Keratinocyte (primary cell): Measurements from ENCODE around the gene APBB2. TPM values are rescaled to one million over a fixed set of nuclear protein-coding genes. Genes with fewer than 3 reads are reported as not detected.

Experiments
- DNase-seq: peaks from one replicate; pipeline ENCODE4 v3.0.0-alpha.2; 2011; ENCODE audit warnings: low read depth, missing footprints, low spot score
- FAIRE-seq: peaks from 2 replicates; lab custom pipeline; 2011; peaks lifted over from hg19 to GRCh38; lab: Jason Lieb, UNC
- H2AFZ ChIP-seq: 2 replicates; pipeline ENCODE4 v1.6.0; 2012; ENCODE audit warnings: low read length, control low read depth, inconsistent platforms; ENCODE audit not compliant: control insufficient read depth
- H3K27ac ChIP-seq: 2 replicates; pipeline ENCODE4 v1.5.1; 2011; ENCODE audit warnings: low read length; ENCODE audit not compliant: control insufficient read depth, insufficient read depth
- H3K27me3 ChIP-seq: 3 replicates; pipeline ENCODE4 v1.6.0; 2011; ENCODE audit warnings: low read length; ENCODE audit not compliant: control insufficient read depth, insufficient read depth; ENCODE audit errors: extremely low read depth
- H3K36me3 ChIP-seq, 2 experiments: 2 replicates in 1 of 2; 3 replicates in 1 of 2; pipeline ENCODE4 v1.5.1; 2011; ENCODE audit warnings: low read length in 2 of 2, mild to moderate bottlenecking in 1 of 2; ENCODE audit not compliant: control insufficient read depth in 2 of 2, insufficient read depth in 2 of 2; ENCODE audit errors: extremely low read depth in 1 of 2
- H3K4me1 ChIP-seq: 3 replicates; pipeline ENCODE4 v1.5.1; 2011; ENCODE audit warnings: low read length; ENCODE audit not compliant: control insufficient read depth, insufficient read depth; ENCODE audit errors: extremely low read depth
- H3K4me2 ChIP-seq: 3 replicates; pipeline ENCODE4 v1.6.0; 2011; ENCODE audit warnings: low read depth, low read length; ENCODE audit not compliant: control insufficient read depth, insufficient read depth; ENCODE audit errors: extremely low read depth
- H3K4me3 ChIP-seq, 3 experiments: fragments of 200-600 bp in 1 of 3; sonication (generic) in 1 of 3; 2 replicates in 2 of 3; 3 replicates in 1 of 3; pipeline ENCODE4 v1.5.1; 2011 to 2016; ENCODE audit warnings: low read length in 3 of 3, mild to moderate bottlenecking in 3 of 3, control low read depth in 2 of 3, inconsistent platforms in 1 of 3, low read depth in 1 of 3, mixed read lengths in 1 of 3, mixed run types in 1 of 3, moderate library complexity in 1 of 3; ENCODE audit not compliant: control insufficient read depth in 2 of 3, insufficient read depth in 2 of 3; ENCODE audit errors: extremely low read depth in 1 of 3
- H3K79me2 ChIP-seq: 2 replicates; pipeline ENCODE4 v1.6.0; 2012; ENCODE audit warnings: low read length; ENCODE audit not compliant: control insufficient read depth, insufficient read depth
- H3K9ac ChIP-seq: 3 replicates; pipeline ENCODE4 v1.6.0; 2011; ENCODE audit warnings: low read length; ENCODE audit not compliant: control insufficient read depth, insufficient read depth; ENCODE audit errors: extremely low read depth
- H3K9me1 ChIP-seq: 3 replicates; pipeline ENCODE4 v1.6.0; 2011; ENCODE audit warnings: low read length; ENCODE audit not compliant: control insufficient read depth, insufficient read depth; ENCODE audit errors: extremely low read depth
- H3K9me3 ChIP-seq: 2 replicates; pipeline ENCODE4 v1.5.1; 2012; ENCODE audit warnings: low read depth, low read length; ENCODE audit not compliant: control insufficient read depth
- H4K20me1 ChIP-seq: 3 replicates; pipeline ENCODE4 v1.6.0; 2011; ENCODE audit warnings: low read length; ENCODE audit not compliant: control insufficient read depth, insufficient read depth; ENCODE audit errors: extremely low read depth
- CTCF ChIP-seq, 3 experiments: IDR thresholded peaks in 1 of 3; conservative IDR thresholded peaks in 1 of 3; optimal IDR thresholded peaks in 1 of 3; 2 replicates in 2 of 3; 3 replicates in 1 of 3; pipeline versions ENCODE3 to v1.5.1; 2011; ENCODE audit warnings: low read length in 3 of 3, mild to moderate bottlenecking in 3 of 3, moderate library complexity in 2 of 3, control low read depth in 1 of 3, inconsistent platforms in 1 of 3; ENCODE audit not compliant: insufficient read depth in 2 of 3; ENCODE audit errors: extremely low read depth in 1 of 3
- EZH2 ChIP-seq: IDR thresholded peaks from one replicate; pipeline ENCODE4 v1.6.1; 2012; ENCODE audit warnings: inconsistent platforms, mild to moderate bottlenecking, low read length, moderate library complexity
- dilution Hi-C: fragments of 300-500 bp; cut with MboI; formaldehyde crosslinking; loops from one replicate; pipeline ENCODE4 v1.7.0; 2020; ENCODE audit warnings: low sequenced_read_pairs; ENCODE audit not compliant: extremely low pct_ligation_motif_present
- polyA plus RNA-seq, 5 experiments: library from polyadenylated mRNA; depleted of rRNA in 3 of 5; stranded (reverse) in 3 of 5; stranded (forward) in 1 of 5; unstranded in 1 of 5; fragments of >200 nt; gene quantifications; 1 replicate in 1 of 5; 2 replicates in 3 of 5; 3 replicates in 1 of 5; pipeline versions ENCODE4 v1.2.1 to v1.2.3, GENCODE V29; 2011 to 2012; ENCODE audit warnings: missing spikeins in 2 of 5, low read depth in 1 of 5, low replicate concordance in 1 of 5

APBB2 gene
- polyA plus RNA-seq, 1 donor (not counting 4 experiments of a cell fraction or from before 2014, with no cell fraction given): 57.3 TPM

- dilution Hi-C loops: no loop called here
- H3K27me3 ChIP-seq: no peaks in the 10 kb centered on the region
- peaks cover 30 to 39% of the 10 kb centered on the region in 2 experiments for H3K36me3 ChIP-seq
- DNase-seq: no peak
- no peak overlapping the region for H3K4me2 ChIP-seq
- H3K9ac ChIP-seq: no peak overlapping the region
- no peaks in the 10 kb centered on the region for H3K9me3 ChIP-seq
- H2AFZ ChIP-seq: no peak overlapping the region
- TF ChIP-seq CTCF (optimal IDR thresholded peaks at IDR 0.05 in 1 of 3, IDR thresholded peaks at IDR 0.05 in 1 of 3, conservative IDR thresholded peaks at IDR 0.05 in 1 of 3; ENCODE audit: extremely low read depth in 1 of 3, insufficient read depth in 2 of 3, low read length in 3 of 3) (no peak), EZH2 (no peak)
- no peaks in the 10 kb centered on the region for H3K79me2 ChIP-seq
- H3K4me1 ChIP-seq: no peaks in the 10 kb centered on the region
- H3K27ac ChIP-seq: no peak overlapping the region
- no peaks in the 10 kb centered on the region for H4K20me1 ChIP-seq
- FAIRE-seq: no peak
- H3K9me1 ChIP-seq: no peaks in the 10 kb centered on the region
- H3K4me3 ChIP-seq: no peak overlapping the region
These were observed 387.5 kb downstream of the APBB2 start for GRCh38 chr4:40826821-40827220.

GRCh38 chr4:40825014-40825838 is 389.1 kb downstream of the APBB2 start:
- TF ChIP-seq EZH2 (no peak), CTCF (optimal IDR thresholded peaks at IDR 0.05 in 1 of 3, IDR thresholded peaks at IDR 0.05 in 1 of 3, conservative IDR thresholded peaks at IDR 0.05 in 1 of 3; ENCODE audit: extremely low read depth in 1 of 3, insufficient read depth in 2 of 3, low read length in 3 of 3) (no peak)
- H3K4me1 ChIP-seq: no peaks in the 10 kb centered on the region
- DNase-seq (no peak), FAIRE-seq (no peak)
- H4K20me1 ChIP-seq: no peaks in the 10 kb centered on the region
- no peaks in the 10 kb centered on the region for H3K9me3 ChIP-seq
- H2AFZ ChIP-seq: no peak overlapping the region
- no peaks in the 10 kb centered on the region for H3K27me3 ChIP-seq
- H3K9ac ChIP-seq: no peak overlapping the region
- dilution Hi-C loops: no loop called here
- H3K36me3 ChIP-seq: peaks cover 36 to 44% of the 10 kb centered on the region in 2 experiments
- no peaks in the 10 kb centered on the region for H3K9me1 ChIP-seq
- no peak overlapping the region for H3K27ac ChIP-seq
- H3K4me3 ChIP-seq: no peak overlapping the region
- no peaks in the 10 kb centered on the region for H3K79me2 ChIP-seq
- no peak overlapping the region for H3K4me2 ChIP-seq
